SKM-1 treated with dmso at 0.1 percent for 144 hours (cell line): ENCODE data around the gene ST8SIA2.
"Not testable (repeated sequence)": the region's sequence is repeated elsewhere in the genome, so short reads cannot be mapped to it uniquely, and the experiment has no call there.

Experiments used
- DNase-seq: peaks from one replicate; lab custom pipeline; 2025; ENCODE audit not compliant: unreplicated experiment; lab: John Stamatoyannopoulos, UW

The ST8SIA2 gene

DNA sequence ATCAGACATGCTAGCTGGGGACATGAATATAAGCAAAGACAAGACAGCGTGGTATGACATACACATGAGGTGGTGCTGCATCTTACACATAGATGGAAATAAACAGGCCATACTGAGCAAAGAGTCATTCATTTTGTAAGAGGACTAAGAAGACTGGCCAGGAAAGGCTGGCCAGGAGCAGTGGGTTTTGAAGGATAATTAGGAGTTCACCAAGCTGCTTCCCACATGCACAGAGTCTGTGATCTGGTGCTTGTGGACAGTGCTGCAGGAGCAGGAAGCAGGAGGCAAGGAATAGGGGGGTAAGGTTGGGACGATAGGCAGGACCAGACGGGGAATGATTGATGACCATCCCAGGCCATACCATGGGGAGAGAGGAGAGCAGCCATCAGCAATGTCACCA is 41.5 kb downstream of the ST8SIA2 start:
- no peak for DNase-seq

DNA sequence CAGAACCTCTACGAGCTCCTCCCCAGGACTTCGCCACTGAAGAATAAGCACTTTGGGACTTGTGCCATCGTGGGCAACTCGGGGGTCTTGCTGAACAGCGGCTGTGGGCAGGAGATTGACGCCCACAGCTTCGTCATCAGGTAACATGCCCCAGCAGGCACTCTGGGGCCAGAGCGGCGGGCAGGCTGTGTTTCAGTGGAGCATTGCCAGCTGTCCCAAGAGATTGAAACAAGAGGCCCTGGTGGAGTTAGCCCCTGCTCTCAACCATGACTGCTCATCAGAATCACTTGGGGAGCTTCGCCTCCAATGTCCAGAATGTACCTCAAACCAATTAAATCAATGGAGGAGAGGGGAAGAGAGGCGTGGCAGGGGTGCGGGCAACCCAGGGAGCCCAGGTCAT is 44.8 kb downstream of the ST8SIA2 start:
- no peak for DNase-seq

DNA sequence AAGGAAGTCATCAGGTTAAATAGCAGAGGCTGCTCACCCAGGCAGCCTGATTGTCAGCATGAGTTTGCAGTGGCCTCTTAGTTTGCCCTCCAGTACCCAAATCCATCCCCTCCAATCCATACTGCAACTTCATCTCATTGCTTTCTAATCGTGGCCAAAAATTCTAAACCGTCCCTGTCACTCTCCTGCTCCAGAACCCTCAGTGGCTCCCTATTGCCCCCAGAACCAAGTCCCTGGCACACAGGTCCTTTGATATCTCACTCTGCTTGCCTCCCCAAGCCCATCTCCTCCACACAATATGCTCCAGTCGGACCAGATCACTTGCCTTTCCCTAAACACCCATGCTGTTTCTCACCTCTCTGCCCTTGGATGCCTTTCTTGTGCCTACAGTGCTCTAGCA is 49.7 kb downstream of the ST8SIA2 start:
- no peak for DNase-seq

DNA sequence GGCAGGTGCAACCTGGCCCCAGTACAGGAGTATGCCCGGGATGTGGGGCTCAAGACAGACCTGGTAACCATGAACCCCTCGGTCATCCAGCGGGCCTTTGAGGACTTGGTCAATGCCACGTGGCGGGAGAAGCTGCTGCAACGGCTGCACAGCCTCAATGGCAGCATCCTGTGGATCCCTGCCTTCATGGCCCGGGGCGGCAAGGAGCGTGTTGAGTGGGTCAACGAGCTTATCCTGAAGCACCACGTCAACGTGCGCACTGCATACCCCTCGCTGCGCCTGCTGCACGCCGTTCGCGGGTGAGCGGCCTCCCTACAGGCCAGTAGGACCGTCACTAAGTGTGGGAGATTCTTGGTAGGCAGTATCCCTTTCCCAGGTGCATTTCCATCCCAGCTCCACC is 51.0 kb downstream of the ST8SIA2 start:
- DNase-seq, result no peak

DNA sequence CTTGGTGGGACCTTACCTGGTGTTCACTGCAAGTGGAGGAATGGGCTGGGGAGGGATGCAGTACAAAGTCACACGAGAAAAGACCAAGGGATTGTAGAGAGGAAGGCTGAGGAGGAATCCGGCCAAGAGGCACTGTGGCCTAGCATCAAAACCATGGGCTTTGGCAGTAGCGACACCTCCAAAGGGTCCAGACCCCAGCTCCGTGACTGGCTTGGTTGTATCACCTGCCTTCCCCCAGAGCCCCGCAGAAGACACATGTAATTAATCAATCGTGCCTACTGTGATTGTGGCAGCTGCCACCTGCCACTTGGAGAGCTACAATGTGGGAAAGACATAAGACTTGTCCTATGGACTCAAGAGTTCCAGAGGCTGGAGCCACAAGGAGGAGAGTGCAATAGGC is 54.7 kb downstream of the ST8SIA2 start:
- no peak for DNase-seq

DNA sequence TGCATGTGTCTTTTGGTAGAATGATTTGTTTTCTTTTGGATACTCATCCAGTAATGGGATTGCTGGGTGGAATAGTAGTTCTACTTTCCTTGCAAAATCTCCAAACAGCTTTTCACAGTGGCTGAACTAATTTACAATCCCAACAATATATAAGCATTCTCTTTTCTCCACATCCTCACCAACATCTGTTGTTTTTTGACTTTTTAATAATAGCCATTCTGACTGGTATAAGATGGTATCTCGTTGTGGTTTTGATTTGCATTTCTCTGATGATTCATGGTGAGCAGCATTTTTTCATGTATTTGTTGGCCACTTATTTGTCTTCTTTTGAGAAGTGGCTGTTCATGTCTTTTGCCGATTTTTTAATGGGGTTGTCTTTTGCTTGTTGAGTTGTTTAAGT is 55.8 kb downstream of the ST8SIA2 start:
- DNase-seq, result no peak

DNA sequence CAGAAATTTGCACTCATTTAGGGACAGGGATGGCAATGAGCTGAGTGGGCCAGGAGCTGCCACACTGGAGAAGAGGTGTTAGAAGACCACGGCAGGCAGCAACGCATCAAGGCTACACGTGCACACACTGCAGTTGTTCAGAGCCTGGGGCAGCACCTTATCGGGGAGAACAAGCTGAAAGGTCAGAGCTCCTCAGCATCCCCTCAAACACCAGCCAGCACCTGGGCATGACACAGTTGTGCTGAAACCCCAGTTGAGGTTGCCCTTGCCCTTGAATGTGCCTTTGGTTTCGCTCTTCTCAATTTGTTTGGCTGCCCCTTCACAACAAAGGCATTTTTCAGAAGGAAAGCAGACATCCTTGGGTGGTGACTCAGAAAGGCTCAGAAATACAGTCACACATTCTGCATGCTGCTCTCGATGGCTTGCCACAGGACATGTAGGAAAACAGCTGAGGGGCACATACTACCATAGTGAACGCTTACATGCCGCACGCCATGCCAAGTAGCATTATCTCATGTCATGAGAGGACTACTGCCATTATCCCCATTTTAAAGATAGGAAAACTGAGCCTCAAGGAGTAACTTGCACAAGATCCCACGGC is 57.6 kb downstream of the ST8SIA2 start:
- no peak for DNase-seq

DNA sequence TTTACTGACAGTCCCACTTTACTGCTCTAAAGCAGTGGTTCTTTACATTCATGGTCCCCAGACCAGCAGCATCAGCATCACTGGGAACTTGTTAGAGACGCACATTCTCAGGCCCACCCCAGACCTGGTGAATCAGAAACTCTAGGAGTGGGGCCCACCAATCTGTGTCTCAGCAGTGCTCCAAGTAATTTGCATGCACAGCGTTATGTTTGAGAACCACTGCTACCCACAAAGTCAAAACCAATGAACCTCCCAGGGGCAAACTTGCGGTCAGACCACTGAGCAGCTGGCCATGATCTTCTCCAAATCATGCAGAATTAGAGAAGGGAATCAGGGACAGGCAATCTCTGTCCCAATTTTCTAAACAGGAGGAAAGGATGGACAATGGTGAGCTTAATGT is 58.5 kb downstream of the ST8SIA2 start:
- DNase-seq, result no peak

DNA sequence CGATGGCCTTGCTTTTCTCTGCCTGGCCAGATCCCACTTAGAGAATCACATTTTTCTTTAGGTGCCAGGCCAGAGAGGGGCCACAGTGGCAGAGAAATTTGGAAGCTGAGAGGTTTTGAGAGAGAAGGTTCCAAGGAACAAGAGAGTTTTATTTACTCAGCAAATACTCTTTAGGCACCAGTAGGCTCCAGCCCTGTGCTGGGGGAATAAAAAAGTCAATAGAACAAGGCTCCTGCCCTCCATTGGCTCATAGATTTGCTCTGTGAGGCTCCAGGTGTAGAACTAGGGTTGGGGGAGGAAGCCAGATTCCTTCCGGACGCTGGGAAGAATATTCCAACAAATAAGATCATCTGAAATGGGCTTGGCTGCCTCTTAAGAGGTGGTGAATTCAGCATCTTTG is 59.9 kb downstream of the ST8SIA2 start:
- no peak for DNase-seq

DNA sequence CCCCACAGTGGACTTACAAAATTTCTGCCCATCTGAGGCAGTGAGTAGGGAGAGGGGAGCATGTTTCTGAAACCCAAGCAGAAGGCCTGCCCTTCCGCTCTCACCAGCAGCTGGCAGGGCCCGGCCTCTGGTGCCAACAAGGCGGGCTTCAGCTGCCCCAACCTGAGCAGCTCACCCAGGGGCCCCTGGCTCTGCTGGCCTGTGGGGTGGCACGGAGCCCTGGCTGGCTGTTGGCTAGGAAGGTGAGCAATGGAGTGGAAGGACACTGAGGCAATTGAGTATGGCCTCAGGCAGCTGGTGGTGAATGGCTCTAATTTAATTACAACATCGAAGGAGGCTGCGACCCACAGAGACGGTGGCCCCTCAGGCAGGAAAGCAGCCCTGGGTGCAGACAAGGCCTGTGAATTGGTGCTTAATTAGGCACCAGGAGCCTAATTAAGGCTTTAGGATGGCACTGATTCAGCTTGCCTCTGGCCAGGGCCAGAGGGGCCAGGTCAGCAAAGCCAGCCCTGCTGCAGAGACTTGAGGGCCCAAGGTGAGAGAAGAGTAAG is 60.9 kb downstream of the ST8SIA2 start:
- DNase-seq, result no peak

DNA sequence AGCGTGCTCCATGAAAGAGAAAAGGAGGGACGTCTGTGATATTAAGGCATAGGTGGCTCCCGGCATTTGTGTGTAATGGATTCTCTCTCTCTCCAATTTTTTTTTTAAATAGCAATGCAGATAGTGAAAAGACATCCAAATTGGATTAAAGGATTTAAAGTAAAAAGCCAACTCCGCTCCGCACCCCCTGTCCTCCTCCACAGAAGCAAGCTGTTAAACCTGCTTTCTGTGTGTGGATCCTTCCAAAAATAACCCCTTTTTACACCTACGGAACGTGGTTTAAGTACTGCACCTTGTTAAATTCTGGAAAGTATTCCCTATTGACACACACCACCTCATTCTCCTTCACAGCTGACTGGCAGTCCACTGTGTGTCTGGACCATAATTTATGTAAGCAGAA is 61.6 kb downstream of the ST8SIA2 start:
- no peak for DNase-seq

DNA sequence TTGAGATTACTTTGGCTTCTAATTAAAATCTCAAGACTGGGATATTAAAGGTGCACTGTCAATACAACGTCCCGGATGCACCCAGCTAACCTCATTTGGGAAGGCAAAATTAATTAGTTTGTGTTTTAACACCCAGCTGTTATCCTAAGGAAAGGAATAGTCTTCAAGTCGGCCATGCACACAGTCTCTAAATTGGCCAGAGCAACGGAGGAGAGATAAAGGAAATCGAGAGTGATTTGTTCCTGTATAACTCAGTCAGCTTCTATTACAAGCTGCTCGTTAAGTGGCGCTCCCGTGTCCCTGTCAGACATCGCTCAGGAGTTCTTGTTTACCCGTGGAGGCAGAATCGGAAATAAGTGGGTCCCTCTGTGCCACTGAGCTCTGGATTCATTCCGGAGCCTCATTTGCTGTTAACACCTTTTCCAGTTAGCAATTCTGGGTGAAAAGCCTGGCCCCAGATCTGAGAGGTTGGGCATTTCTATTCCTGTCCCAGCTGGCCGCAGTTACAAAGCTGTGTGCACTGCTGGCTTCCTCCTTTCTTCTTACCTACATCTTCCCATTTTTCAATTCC is 63.9 kb downstream of the ST8SIA2 start:
- DNase-seq, result no peak

DNA sequence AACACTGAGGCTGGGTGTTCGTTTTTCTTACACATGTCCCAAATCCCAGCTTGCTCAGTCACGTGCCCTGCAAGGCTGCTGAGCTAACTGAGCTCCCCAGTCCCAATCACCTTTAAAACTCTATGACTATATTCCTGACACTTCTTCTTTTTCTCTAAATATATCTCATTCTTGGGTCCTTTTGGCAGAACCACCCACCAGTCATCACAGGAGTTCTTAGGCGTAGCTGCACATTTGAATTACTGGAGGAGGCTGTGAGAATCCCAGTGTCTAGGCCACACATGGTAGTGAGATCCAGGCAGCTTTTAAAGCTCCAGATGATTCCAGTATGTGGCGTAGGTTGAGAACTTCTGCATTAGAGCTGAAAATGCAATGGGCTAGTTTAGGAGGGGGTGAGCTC is 66.3 kb downstream of the ST8SIA2 start:
- no peak for DNase-seq

DNA sequence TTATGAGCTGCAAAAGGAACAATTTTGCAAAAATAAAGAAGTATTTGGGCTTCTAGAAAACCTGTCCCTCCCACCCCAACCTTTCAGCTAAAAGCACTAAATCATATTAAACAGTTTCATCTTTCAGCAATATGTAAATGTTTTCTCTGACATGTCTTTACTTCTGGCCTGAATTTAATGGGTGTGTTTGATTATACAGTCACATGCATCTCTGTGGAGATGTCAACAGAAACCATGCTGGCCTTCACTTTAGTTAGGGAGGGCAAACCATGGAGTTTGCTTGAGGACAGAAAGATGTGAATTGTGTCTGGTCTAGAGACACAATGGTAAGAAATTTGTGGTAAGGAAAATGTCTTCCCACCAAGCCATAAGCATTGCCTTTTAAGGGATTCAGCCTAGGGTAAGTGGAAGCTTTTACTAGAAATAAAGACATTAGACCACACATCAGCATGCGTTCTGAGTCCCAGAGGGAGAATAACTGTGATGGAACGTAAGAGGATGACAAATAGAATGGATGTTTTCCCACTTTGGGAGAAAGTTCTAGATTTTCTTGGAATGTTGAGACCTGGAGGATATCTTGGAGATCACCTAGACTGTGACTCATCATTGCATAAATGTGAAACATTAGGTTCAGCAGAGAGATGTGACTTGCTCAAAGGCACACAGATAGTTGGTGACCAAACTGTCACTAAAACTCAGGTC is 68.9 kb downstream of the ST8SIA2 start:
- DNase-seq, result no peak

DNA sequence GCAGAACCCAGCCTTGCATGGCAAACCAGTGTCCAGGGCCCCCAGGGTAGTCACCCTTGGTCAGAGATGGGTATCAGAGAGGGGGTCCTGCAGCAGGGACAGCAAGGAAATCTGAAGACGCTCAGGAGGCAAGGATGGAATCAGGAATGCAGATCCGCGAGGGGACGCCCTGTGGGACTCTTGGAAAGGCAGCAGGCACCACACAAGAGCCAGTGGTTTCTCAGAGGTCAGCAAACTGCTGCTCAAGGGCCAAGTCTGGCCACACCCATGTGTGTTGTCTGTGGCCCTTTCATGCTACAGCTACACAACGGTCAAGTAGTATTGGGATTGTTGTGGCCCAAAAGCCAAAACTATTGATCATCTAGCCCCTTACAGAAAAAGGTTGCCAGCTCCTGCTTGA is 69.7 kb downstream of the ST8SIA2 start:
- no peak for DNase-seq

DNA sequence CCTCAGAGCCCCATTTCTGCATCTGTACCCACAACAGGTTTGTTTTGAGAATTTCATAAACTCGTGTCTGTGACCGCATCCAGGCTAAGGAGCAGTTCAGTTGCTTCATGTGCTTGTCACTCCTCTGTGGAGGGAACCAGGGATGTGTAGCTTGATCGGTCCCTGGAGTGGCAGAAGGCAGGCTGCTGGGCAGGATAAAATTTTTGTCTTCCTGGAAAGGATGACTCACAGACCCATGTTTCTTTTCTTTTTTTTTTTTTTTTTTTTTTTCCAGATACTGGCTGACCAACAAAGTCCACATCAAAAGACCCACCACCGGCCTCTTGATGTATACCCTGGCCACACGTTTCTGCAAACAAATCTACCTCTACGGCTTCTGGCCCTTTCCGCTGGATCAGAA is 70.1 kb downstream of the ST8SIA2 start:
- DNase-seq, result no peak

DNA sequence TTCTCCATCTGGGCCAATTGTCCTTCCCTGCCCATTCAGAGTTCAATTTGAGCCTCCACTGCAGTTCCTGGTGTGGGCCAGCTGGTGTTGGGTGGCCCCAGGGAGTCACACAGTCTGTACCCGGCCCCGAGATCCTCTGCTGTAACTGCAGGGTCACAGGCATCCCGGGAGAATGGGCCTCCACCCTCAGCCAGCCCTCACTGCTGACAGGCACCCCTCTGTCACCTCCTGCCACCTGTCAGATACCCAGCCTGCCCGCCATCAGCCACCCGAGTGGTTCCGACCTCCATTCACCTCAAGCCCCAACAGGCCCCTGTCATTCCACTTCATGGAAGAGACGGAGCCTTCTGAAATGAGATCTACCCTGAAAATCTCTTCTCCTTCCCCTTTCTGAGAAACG is 73.2 kb downstream of the ST8SIA2 start:
- no peak for DNase-seq

DNA sequence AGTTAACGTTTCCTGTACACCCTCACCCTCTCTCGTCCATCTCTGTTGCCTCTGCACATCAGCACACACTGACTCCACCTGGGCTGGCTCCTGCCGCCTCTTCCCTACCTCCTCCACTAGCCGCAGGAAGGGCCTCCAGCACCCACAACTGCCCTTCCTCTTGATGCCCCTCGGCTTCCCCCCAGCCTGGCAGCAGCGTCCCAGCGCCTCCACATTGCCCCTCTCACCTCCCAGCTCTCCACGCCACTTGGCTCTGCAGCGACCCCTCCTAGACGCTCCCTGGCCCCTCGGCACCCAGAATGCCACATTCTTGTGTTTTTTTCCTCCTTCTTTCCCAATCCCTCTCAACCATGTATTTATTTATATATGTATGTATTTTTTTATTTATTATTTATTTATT is 73.6 kb downstream of the ST8SIA2 start:
- no peak for DNase-seq

DNA sequence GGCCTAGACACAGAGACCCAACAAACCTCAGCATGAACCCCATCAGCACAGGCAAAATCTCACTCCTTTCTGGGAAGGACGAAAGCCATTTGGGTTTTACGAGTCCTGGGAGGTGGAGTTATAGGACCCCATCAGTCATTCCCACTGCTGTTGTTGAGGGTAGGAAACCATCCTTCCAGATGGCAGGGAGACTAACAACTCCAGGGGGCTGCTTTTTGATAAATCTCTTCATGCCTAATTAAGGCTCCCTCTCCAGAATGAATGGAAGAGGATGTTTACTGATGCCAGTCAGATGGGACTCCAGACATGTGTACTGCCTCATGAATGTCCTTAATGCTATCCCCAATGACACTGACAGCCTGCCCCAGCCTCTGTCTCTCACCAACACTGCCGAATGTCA is 75.3 kb downstream of the ST8SIA2 start:
- DNase-seq, result no peak

DNA sequence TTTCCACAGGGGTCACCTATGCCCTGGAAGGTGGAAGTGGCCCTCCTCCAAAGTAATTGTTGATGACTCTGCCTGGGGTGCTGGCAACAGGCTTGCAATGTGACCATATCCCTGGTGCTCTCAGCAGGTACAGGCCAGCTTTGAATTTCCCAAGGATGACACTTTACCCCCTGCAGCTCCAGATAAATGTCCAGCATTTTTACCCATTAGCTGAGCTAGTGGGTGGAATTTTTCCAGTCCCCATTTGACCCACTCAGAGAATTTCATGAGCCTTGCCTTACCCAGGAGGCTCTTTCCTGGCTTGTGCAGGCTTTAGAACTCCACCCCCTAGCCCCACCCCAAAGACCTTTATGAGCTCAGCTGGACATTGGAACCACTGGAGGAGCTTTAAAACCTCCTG is 77.6 kb downstream of the ST8SIA2 start:
- DNase-seq, result no peak

DNA sequence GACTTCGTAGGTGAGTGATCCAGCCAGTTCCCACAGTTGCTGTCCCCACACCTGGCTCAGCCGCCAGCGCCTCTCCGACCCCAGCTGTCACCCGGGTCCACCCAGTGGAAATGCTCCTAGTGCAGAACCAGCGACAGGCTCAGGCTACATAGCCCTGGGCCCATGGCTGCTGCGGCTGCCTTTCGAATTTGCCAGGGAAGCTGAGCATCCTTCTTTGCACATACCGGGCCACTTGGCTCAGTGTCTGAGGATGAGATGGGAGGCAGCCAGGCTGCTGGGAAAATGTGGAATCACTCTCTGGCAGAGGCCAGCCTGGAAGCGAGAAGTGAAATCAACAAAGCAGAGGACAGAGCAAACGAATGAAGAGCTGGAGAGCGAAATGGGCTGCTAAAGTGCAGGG is 80.1 kb downstream of the ST8SIA2 start:
- DNase-seq, result no peak

DNA sequence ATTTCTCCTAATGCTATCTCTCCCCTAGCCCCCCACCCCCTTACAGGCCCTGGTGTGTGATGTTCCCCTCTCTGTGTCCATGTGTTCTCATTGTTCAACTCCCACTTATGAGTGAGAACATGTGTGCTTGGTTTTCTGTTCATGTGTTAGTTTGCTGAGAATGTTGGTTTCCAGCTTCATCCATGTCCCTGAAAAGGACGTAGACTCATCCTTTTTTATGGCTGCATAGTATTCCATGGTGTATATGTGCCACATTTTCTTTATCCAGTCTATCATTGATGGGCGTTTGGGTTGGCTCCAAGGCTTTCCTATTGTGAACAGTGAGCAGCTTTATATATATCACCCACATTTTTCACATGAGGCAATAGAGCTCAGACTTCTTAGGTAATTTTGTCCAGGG is 86.0 kb downstream of the ST8SIA2 start:
- DNase-seq, result not testable (repeated sequence)

DNA sequence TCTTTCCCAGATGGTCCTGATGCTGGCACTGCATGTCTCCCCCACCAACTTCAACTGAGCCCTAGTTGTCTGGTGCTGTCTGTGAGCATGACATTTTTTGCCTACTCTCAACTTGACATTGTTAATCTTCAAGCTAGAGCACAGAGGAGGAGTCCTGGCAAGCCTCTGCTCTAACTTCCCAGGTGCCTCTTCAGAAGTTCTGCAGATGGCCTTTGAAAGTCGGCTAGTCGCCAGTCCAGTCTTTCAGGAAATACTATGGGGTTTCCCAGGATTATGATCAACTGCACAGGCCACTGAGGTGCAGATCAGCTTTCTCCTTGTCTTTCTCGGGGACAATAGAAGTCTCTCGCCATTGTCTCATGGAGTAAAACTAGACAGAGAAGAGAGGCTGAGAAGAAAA is 86.7 kb downstream of the ST8SIA2 start:
- no peak for DNase-seq
